Mesodermal cell (in vitro differentiated cells): ENCODE results near the gene ALK.

Source experiments
- H3K27ac ChIP-seq: 2 replicates; pipeline ENCODE4 v1.7.0; 2013; ENCODE audit warnings: mild to moderate bottlenecking, low read depth, low read length, moderate library complexity; ENCODE audit not compliant: severe bottlenecking
- H3K36me3 ChIP-seq: 2 replicates; pipeline ENCODE4 v1.7.1; 2013; ENCODE audit warnings: mild to moderate bottlenecking, low read length, moderate library complexity; ENCODE audit not compliant: control insufficient read depth, insufficient read depth
- H3K4me1 ChIP-seq: one replicate; pipeline ENCODE4 v1.7.1; 2013; ENCODE audit warnings: mild to moderate bottlenecking, low read length; ENCODE audit not compliant: insufficient read depth, control insufficient read depth, poor library complexity, severe bottlenecking
- H3K4me3 ChIP-seq: 2 replicates; pipeline ENCODE4 v1.7.0; 2013; ENCODE audit warnings: low read length, control low read depth, mild to moderate bottlenecking; ENCODE audit not compliant: insufficient read depth, poor library complexity, severe bottlenecking; ENCODE audit errors: extremely low read depth
- H3K9me3 ChIP-seq: 2 replicates; pipeline ENCODE4 v1.7.1; 2013; ENCODE audit warnings: mild to moderate bottlenecking, low read length, moderate library complexity; ENCODE audit not compliant: control insufficient read depth
- WGBS, 2 experiments: methylation state at CpG; one replicate each; pipeline ENCODE4 v1.1.5; 2013; ENCODE audit warnings: missing lambda C conversion rate in 2 of 2; ENCODE audit not compliant: insufficient coverage in 2 of 2; 5-methylcytosine and 5-hydroxymethylcytosine counted together

ALK gene

GRCh38 chr2:29724282-29724681, 197.1 kb downstream of the ALK start:
- H3K4me3 ChIP-seq = no peak overlapping the region
- no peaks in the 10 kb centered on the region for H3K9me3 ChIP-seq
- WGBS, 2 experiments = no CpG with 5 or more reads among the region's 3 CpGs
- no peaks in the 10 kb centered on the region for H3K4me1 ChIP-seq
- no peaks in the 10 kb centered on the region for H3K36me3 ChIP-seq
- no peak overlapping the region for H3K27ac ChIP-seq

DNA sequence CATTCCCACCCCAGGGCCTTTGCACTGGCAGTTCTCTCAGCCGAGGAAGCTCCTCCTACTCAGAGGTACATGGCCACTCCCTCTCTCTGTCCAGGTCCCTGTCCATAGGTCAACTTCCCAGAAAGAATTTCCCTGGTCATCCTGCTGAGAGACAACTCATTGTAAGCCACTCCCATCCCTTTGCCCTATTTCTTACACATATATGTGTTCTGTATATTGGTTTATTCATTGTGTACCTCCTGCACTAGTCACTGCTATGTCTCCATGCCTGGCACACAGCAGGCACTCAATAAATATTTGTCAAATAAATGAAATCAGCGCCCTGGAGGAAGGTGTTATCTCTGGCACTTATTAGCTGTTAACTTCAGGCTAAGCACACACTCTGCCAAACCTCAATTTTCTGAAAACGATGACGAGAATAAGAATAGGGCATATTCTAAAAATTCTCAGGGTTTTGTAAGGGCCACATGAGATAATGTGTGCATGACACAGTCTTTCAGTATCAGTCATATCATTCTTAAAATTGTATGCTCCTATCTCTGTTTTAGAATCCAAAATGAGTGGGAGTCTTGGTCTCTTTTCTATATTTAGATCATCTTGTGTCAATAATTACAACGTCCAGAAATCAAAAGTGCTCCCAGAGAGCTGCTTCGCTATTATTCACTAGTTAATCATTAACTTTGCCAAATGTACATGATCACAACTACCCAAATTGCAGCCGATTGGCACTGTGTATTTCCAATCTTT, 198.0 kb downstream of the ALK start:
- WGBS, 2 experiments = 83 to 100% methylated on average over 3 of the region's 7 CpGs
- H3K27ac ChIP-seq = no peak overlapping the region
- no peaks in the 10 kb centered on the region for H3K36me3 ChIP-seq
- H3K4me1 ChIP-seq = no peaks in the 10 kb centered on the region
- H3K9me3 ChIP-seq = no peaks in the 10 kb centered on the region
- H3K4me3 ChIP-seq = no peak overlapping the region

DNA sequence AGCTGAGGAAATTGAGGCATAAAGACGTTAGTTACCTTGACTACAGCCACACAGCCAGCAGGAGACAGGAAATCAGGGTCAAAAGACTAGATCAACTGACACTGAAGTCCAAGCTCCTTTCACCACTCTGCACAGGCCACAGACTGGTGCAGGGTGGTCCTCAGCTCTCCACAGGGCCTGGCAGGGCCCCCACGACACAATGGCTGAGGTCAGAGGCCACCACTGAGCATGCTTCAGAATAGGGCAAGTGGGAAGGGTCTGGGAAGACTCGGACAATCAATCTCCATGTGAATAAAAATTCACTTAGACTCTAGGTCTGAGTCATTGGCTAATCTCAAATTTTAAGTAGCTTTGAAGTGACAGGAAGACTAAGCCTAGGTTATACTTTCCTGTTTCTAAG, 201.7 kb downstream of the ALK start:
- 25 to 60% methylated on average over 2 to 3 of the region's 3 CpGs for WGBS, 2 experiments

DNA sequence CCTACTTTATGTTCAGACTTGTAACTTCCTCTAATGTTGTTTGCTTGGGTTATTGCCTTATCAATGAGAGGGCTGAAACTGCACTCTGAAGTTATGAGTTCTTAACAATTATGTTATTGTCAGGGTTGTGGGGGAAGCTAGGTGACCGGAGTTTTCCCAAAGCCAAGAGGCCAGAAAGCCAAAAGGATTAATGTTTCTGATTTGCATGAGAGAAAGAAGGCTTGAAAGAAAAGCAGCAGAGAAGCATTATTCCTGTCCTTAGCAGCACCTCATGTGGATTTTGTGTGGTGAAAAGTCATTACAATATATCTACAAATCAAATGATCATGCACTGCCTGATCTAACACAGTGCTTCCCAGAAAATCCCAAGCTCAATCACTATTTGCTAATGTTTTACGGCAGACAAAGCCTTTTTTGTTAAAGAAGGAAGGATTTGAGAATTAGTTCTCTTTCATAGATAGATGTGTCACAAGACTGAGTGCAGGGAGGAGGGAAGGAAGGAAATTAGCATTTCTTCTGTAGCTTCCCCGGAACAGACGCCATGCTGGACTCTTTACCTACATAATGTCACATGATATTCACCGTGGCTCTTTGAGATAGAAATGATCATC, 203.2 kb downstream of the ALK start:
- H3K9me3 ChIP-seq = no peaks in the 10 kb centered on the region
- WGBS, 2 experiments = 64 to 100% methylated on average over 1 to 3 of the region's 5 CpGs
- H3K4me3 ChIP-seq = no peak overlapping the region
- H3K27ac ChIP-seq = no peak overlapping the region
- peaks cover 2% of the 10 kb centered on the region for H3K4me1 ChIP-seq
- no peaks in the 10 kb centered on the region for H3K36me3 ChIP-seq

More for the DNA sequence above, 201.7 kb downstream of the ALK start:
- no peak overlapping the region for H3K4me3 ChIP-seq
- no peaks in the 10 kb centered on the region for H3K36me3 ChIP-seq
- no peak overlapping the region for H3K27ac ChIP-seq
- no peaks in the 10 kb centered on the region for H3K9me3 ChIP-seq
- peaks cover 2% of the 10 kb centered on the region for H3K4me1 ChIP-seq

GRCh38 chr2:29715655-29716054, 205.7 kb downstream of the ALK start:
- H3K36me3 ChIP-seq = no peaks in the 10 kb centered on the region
- H3K4me1 ChIP-seq = peaks cover 2% of the 10 kb centered on the region
- no peaks in the 10 kb centered on the region for H3K9me3 ChIP-seq
- 100% methylated on average over 1 to 2 of the region's 3 CpGs for WGBS, 2 experiments
- no peak overlapping the region for H3K27ac ChIP-seq
- no peak overlapping the region for H3K4me3 ChIP-seq

- Histone ChIP-seq H3K4me1 (peaks cover 2% of the 10 kb centered on the region), H3K4me3 (no peak overlapping the region), H3K27ac (no peak overlapping the region), H3K36me3 (no peaks in the 10 kb centered on the region), H3K9me3 (no peaks in the 10 kb centered on the region)
- 81 to 83% methylated on average over 2 to 3 of the region's 4 CpGs for WGBS, 2 experiments
Measured at GRCh38 chr2:29714333-29714732, 207.1 kb downstream of the ALK start.

DNA sequence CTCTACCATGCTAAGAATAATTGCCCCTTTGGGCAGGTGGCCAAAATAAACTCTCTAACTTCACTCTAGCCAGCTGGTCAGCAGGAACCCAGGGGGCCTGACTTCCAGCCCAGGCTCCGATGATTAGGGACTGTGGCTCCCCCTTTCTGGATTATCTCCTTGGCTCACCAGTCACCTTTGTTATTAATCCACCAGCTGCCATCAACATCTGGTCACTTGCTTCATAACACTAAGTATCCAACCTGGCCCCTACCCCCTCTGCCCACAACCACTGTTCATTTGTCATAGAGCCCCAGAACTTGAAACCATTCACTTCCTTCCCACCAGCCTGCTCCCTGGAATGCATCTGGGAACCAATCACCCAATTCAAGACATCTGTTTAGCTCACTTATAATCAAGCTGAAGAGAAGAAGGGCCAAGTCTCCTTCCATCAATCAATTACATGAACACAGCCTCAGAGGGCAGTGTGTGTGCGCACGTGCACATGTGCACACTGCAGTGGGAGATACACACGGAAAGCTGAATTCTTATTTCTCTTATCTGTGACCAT, 215.1 kb downstream of the ALK start:
- H3K4me1 ChIP-seq = no peaks in the 10 kb centered on the region
- WGBS, 2 experiments = 82 to 100% methylated on average over 1 to 3 of the region's 4 CpGs
- no peak overlapping the region for H3K27ac ChIP-seq
- no peaks in the 10 kb centered on the region for H3K36me3 ChIP-seq
- H3K9me3 ChIP-seq = no peaks in the 10 kb centered on the region
- H3K4me3 ChIP-seq = no peak overlapping the region

DNA sequence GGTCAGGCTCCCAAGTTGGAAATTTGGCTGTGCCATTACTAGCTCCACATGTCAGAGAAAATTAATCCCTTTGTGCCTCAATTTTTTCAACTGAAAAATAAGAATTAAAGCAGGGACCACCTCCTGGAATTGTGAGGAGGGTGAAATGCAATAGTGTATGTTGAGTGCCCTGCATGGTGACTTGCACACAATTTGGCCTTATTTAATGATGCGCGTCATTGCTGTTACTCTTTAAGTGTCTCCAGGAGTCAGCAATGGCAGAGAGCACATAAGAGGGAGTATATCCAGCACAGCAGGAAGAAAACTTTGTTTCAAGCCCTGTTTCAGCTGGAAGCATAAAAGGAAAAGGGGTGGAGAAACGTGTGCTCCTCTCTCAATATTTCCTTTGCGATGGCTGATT, 215.8 kb downstream of the ALK start:
- Histone ChIP-seq H3K27ac (no peak overlapping the region), H3K4me1 (no peaks in the 10 kb centered on the region), H3K36me3 (no peaks in the 10 kb centered on the region), H3K9me3 (no peaks in the 10 kb centered on the region), H3K4me3 (no peak overlapping the region)
- whole genome bisulfite sequencing, 2 experiments = 80 to 98% methylated on average over 3 to 4 of the region's 4 CpGs

- WGBS, 2 experiments = 100% methylated on average over 1 of the region's 1 CpG; no CpG with 5 or more reads in 1 of the 2 experiments
- Histone ChIP-seq H3K36me3 (no peaks in the 10 kb centered on the region), H3K27ac (no peak overlapping the region), H3K4me3 (no peak overlapping the region), H3K4me1 (no peaks in the 10 kb centered on the region), H3K9me3 (no peaks in the 10 kb centered on the region)
Measured at GRCh38 chr2:29703336-29703735, 218.1 kb downstream of the ALK start.

- Histone ChIP-seq H3K36me3 (no peaks in the 10 kb centered on the region), H3K4me1 (no peaks in the 10 kb centered on the region), H3K4me3 (no peak overlapping the region), H3K27ac (no peak overlapping the region), H3K9me3 (no peaks in the 10 kb centered on the region)
- 80 to 100% methylated on average over 1 of the region's 2 CpGs for WGBS, 2 experiments
Measured at GRCh38 chr2:29702276-29702675, 219.1 kb downstream of the ALK start.

DNA sequence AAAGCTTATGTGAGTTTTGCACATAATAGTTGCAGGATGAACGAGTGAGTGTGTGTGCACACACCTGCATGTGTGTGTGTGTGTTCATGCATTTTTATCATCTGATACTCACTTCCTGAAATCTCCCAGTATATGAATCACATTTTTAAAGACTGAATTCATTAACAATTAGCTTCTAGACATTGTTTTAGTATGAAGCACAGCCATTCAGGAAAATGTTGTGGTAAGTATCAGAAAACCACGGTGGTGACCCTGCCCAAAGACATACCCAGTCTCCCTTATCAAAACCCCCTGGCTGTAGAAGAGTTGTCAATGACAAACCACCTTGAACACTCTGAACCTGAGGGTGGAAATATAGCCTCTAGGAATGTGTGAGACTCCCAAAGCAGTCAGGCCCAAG, 220.8 kb downstream of the ALK start:
- H3K36me3 ChIP-seq = no peaks in the 10 kb centered on the region
- no peaks in the 10 kb centered on the region for H3K9me3 ChIP-seq
- H3K27ac ChIP-seq = no peak overlapping the region
- no peaks in the 10 kb centered on the region for H3K4me1 ChIP-seq
- H3K4me3 ChIP-seq = no peak overlapping the region
- no CpG with 5 or more reads among the region's 2 CpGs for WGBS, 2 experiments
